ENCODE results near the gene ARHGAP33. TPM values are rescaled to one million over a fixed set of nuclear protein-coding genes. Genes with fewer than 3 reads are reported as not detected.
"Not testable (repeated sequence)": the region's sequence is repeated elsewhere in the genome, so short reads cannot be mapped to it uniquely, and the experiment has no call there.

ARHGAP33 gene
- total RNA-seq, 1 donor from 2014 or later: 4.2 TPM

- no peak for ATAC-seq
These were observed 11.9 kb downstream of the ARHGAP33 start for GRCh38 chr19:35787227-35787799.

GRCh38 chr19:35788205-35788960 is 13.0 kb downstream of the ARHGAP33 start:
- DNase-seq (ENCODE audit: missing footprints) (no peak), ATAC-seq (no peak)
- intact Hi-C loops (cut with DNase I): no loop called here

More at GRCh38 chr19:35787227-35787799, 11.9 kb downstream of the ARHGAP33 start:
- intact Hi-C loops (cut with DNase I): no loop called here
- DNase-seq (ENCODE audit: missing footprints): no peak

GRCh38 chr19:35789195-35789977 is 14.0 kb downstream of the ARHGAP33 start:
- intact Hi-C loops (cut with DNase I): no loop called here
- ATAC-seq (no peak), DNase-seq (ENCODE audit: missing footprints) (no peak)

- DNase-seq (ENCODE audit: missing footprints): no peak
- ATAC-seq: no peak
- intact Hi-C loops (cut with DNase I): no loop called here
These were observed 14.9 kb downstream of the ARHGAP33 start for GRCh38 chr19:35789978-35790944.

- intact Hi-C loops (cut with DNase I): no loop called here
- ATAC-seq: no peak
These were observed 15.8 kb downstream of the ARHGAP33 start for GRCh38 chr19:35790981-35791813.

GRCh38 chr19:35791814-35792279 is 16.5 kb downstream of the ARHGAP33 start:
- DNase-seq (ENCODE audit: missing footprints) (no peak), ATAC-seq (no peak)
- intact Hi-C loops (cut with DNase I): no loop called here

More at GRCh38 chr19:35790981-35791813, 15.8 kb downstream of the ARHGAP33 start:
- DNase-seq (ENCODE audit: missing footprints): no peak

- DNase-seq (ENCODE audit: missing footprints) (no peak), ATAC-seq (no peak)
- intact Hi-C loops (cut with DNase I): no loop called here
These were observed 16.9 kb downstream of the ARHGAP33 start for GRCh38 chr19:35792312-35792711.

- DNase-seq (ENCODE audit: missing footprints): no peak
- ATAC-seq: no peak
- intact Hi-C loops (cut with DNase I): no loop called here
These were observed 17.5 kb downstream of the ARHGAP33 start for GRCh38 chr19:35792888-35793287.

GRCh38 chr19:35793381-35794165 is 18.2 kb downstream of the ARHGAP33 start:
- DNase-seq (ENCODE audit: missing footprints) (no peak), ATAC-seq (no peak)
- intact Hi-C loops (cut with DNase I): no loop called here

- intact Hi-C loops (cut with DNase I); DNase-seq (ENCODE audit: missing footprints); ATAC-seq: not testable (repeated sequence)
These were observed 20.2 kb downstream of the ARHGAP33 start for GRCh38 chr19:35795564-35795963.

GRCh38 chr19:35796645-35797542 is 21.5 kb downstream of the ARHGAP33 start:
- ATAC-seq: no peak
- intact Hi-C loops (cut with DNase I): no loop called here
- DNase-seq (ENCODE audit: missing footprints): no peak

- ATAC-seq: no peak
- intact Hi-C loops (cut with DNase I): no loop called here
- no peak for DNase-seq (ENCODE audit: missing footprints)
These were observed 22.3 kb downstream of the ARHGAP33 start for GRCh38 chr19:35797663-35798062.

- ATAC-seq: no peak
- DNase-seq (ENCODE audit: missing footprints): no peak
- intact Hi-C loops (cut with DNase I): no loop called here
These were observed 26.5 kb downstream of the ARHGAP33 start for GRCh38 chr19:35801828-35802227.

GRCh38 chr19:35805526-35806102 is 30.2 kb downstream of the ARHGAP33 start:
- DNase-seq (ENCODE audit: missing footprints) (no peak), ATAC-seq (no peak)
- intact Hi-C loops (cut with DNase I): no loop called here

- DNase-seq (ENCODE audit: missing footprints) (no peak), ATAC-seq (no peak)
- intact Hi-C loops (cut with DNase I): no loop called here
These were observed 31.2 kb downstream of the ARHGAP33 start for GRCh38 chr19:35806597-35806996.

- intact Hi-C loops (cut with DNase I): no loop called here
- ATAC-seq (no peak), DNase-seq (ENCODE audit: missing footprints) (no peak)
These were observed 32.3 kb downstream of the ARHGAP33 start for GRCh38 chr19:35807633-35808032.

Data from Right ventricle myocardium inferior (tissue), 1 donor.